HEK293 (cell line): ENCODE data around the gene CCDC40.

ENCODE experiments used
- BCL11A ChIP-seq: fragments of 450-650 bp; formaldehyde crosslinking; IDR thresholded peaks from 2 replicates; pipeline ENCODE4 v1.5.1; 2016; ENCODE audit warnings: low read depth, missing biosample characterization, missing genetic modification characterization
- GLIS2 ChIP-seq: fragments of 450-650 bp; formaldehyde crosslinking; IDR thresholded peaks from 2 replicates; pipeline ENCODE4 v1.5.1; 2016; ENCODE audit warnings: missing biosample characterization, missing genetic modification characterization
- KLF9 ChIP-seq: fragments of 450-650 bp; formaldehyde crosslinking; IDR thresholded peaks from 2 replicates; pipeline ENCODE4 v1.5.1; 2016; ENCODE audit warnings: missing biosample characterization, missing genetic modification characterization, low read depth
- OVOL3 ChIP-seq: fragments of 450-650 bp; formaldehyde crosslinking; IDR thresholded peaks from 2 replicates; pipeline ENCODE4 v1.5.1; 2016; ENCODE audit warnings: missing biosample characterization, missing genetic modification characterization
- SP2 ChIP-seq: fragments of 450-650 bp; formaldehyde crosslinking; IDR thresholded peaks from 2 replicates; pipeline ENCODE4 v1.5.1; 2016; ENCODE audit warnings: missing biosample characterization, missing genetic modification characterization
- TRIM28 ChIP-seq: IDR thresholded peaks from 2 replicates; pipeline ENCODE4 v1.6.1; 2011; ENCODE audit warnings: low read length, control low read depth, borderline replicate concordance
- YY1 ChIP-seq: fragments of 450-650 bp; formaldehyde crosslinking; IDR thresholded peaks from 2 replicates; pipeline ENCODE4 v1.5.1; 2018; ENCODE audit warnings: missing biosample characterization, missing genetic modification characterization
- ZBTB17 ChIP-seq: fragments of 450-650 bp; formaldehyde crosslinking; IDR thresholded peaks from 2 replicates; pipeline ENCODE4 v1.5.1; 2016; ENCODE audit warnings: missing biosample characterization, missing genetic modification characterization
- ZBTB48 ChIP-seq: fragments of 450-650 bp; formaldehyde crosslinking; IDR thresholded peaks from 2 replicates; pipeline ENCODE4 v1.5.1; 2016; ENCODE audit warnings: missing biosample characterization, missing genetic modification characterization
- ZEB2 ChIP-seq: fragments of 450-650 bp; formaldehyde crosslinking; IDR thresholded peaks from 2 replicates; pipeline ENCODE4 v1.5.1; 2016; ENCODE audit warnings: missing biosample characterization, missing genetic modification characterization
- ZFP37 ChIP-seq: fragments of 450-650 bp; formaldehyde crosslinking; IDR thresholded peaks from 2 replicates; pipeline ENCODE4 v1.5.1; 2016; ENCODE audit warnings: missing biosample characterization, missing genetic modification characterization
- ZIC2 ChIP-seq: fragments of 450-650 bp; formaldehyde crosslinking; IDR thresholded peaks from 2 replicates; pipeline ENCODE4 v1.5.1; 2016; ENCODE audit warnings: missing biosample characterization, missing genetic modification characterization
- ZNF132 ChIP-seq: fragments of 450-650 bp; formaldehyde crosslinking; IDR thresholded peaks from 2 replicates; pipeline ENCODE4 v1.5.1; 2017; ENCODE audit warnings: missing biosample characterization, missing genetic modification characterization, borderline replicate concordance
- ZNF138 ChIP-seq: fragments of 450-650 bp; formaldehyde crosslinking; IDR thresholded peaks from 2 replicates; pipeline ENCODE4 v1.5.1; 2016; ENCODE audit warnings: missing biosample characterization, missing genetic modification characterization, borderline replicate concordance
- ZNF140 ChIP-seq: fragments of 450-650 bp; formaldehyde crosslinking; IDR thresholded peaks from 2 replicates; pipeline ENCODE4 v1.5.1; 2016; ENCODE audit warnings: missing biosample characterization, missing genetic modification characterization
- ZNF155 ChIP-seq: fragments of 450-650 bp; formaldehyde crosslinking; IDR thresholded peaks from 2 replicates; pipeline ENCODE4 v1.5.1; 2016; ENCODE audit warnings: missing biosample characterization, missing genetic modification characterization
- ZNF184 ChIP-seq: fragments of 450-650 bp; IDR thresholded peaks from 2 replicates; pipeline ENCODE4 v1.5.1; 2018; ENCODE audit warnings: missing biosample characterization, mild to moderate bottlenecking, missing genetic modification characterization
- ZNF19 ChIP-seq: fragments of 450-650 bp; formaldehyde crosslinking; IDR thresholded peaks from 2 replicates; pipeline ENCODE4; 2016; ENCODE audit warnings: missing biosample characterization, missing genetic modification characterization, low read depth
- ZNF274 ChIP-seq, 2 experiments: fragments of 200-500 bp in 1 of 2; fragments of 450-650 bp in 1 of 2; sonication (Bioruptor generic) in 1 of 2; formaldehyde crosslinking in 1 of 2; IDR thresholded peaks; 2 replicates each; pipeline versions ENCODE4 v1.5.1 to v1.6.1; 2014 to 2016; ENCODE audit warnings: borderline replicate concordance in 1 of 2, inconsistent platforms in 1 of 2, low read length in 1 of 2, missing biosample characterization in 1 of 2, missing genetic modification characterization in 1 of 2
- ZNF335 ChIP-seq: fragments of 450-650 bp; formaldehyde crosslinking; conservative IDR thresholded peaks from 2 replicates; pipeline ENCODE4 v1.5.1; 2016; ENCODE audit warnings: missing biosample characterization, missing genetic modification characterization
- ZNF548 ChIP-seq: fragments of 450-650 bp; formaldehyde crosslinking; IDR thresholded peaks from 2 replicates; pipeline ENCODE4 v1.5.1; 2016; ENCODE audit warnings: missing biosample characterization, missing genetic modification characterization
- ZNF658 ChIP-seq: fragments of 450-650 bp; formaldehyde crosslinking; IDR thresholded peaks from 2 replicates; pipeline ENCODE4; 2016; ENCODE audit warnings: missing biosample characterization, missing genetic modification characterization
- ZNF660 ChIP-seq: fragments of 450-650 bp; IDR thresholded peaks from 2 replicates; pipeline ENCODE4 v1.5.1; 2018; ENCODE audit warnings: missing biosample characterization, mild to moderate bottlenecking, missing genetic modification characterization
- ZNF677 ChIP-seq: fragments of 450-650 bp; IDR thresholded peaks from 2 replicates; pipeline ENCODE4 v1.5.0; 2018; ENCODE audit warnings: missing biosample characterization, mild to moderate bottlenecking, missing genetic modification characterization, moderate library complexity
- ZNF785 ChIP-seq: fragments of 450-650 bp; formaldehyde crosslinking; IDR thresholded peaks from 2 replicates; pipeline ENCODE4 v1.5.1; 2016; ENCODE audit warnings: missing biosample characterization, missing genetic modification characterization
- TF ChIP-seq, protein P1 (sequence below): fragments of 450-650 bp; formaldehyde crosslinking; IDR thresholded peaks from 2 replicates; pipeline ENCODE4 v1.5.1; 2016; ENCODE audit warnings: missing biosample characterization, missing genetic modification characterization
- TF ChIP-seq, protein P2 (sequence below): fragments of 450-650 bp; formaldehyde crosslinking; IDR thresholded peaks from 2 replicates; pipeline ENCODE4 v1.5.1; 2016; ENCODE audit warnings: missing biosample characterization, missing genetic modification characterization
- TF ChIP-seq, protein P3 (sequence below): fragments of 450-650 bp; formaldehyde crosslinking; IDR thresholded peaks from 2 replicates; pipeline ENCODE4 v1.5.1; 2016; ENCODE audit warnings: missing biosample characterization, missing genetic modification characterization, borderline replicate concordance
- TF ChIP-seq, protein P4 (sequence below): fragments of 450-650 bp; formaldehyde crosslinking; IDR thresholded peaks from 2 replicates; pipeline ENCODE4 v1.5.1; 2016; ENCODE audit warnings: missing biosample characterization, missing genetic modification characterization
- TF ChIP-seq, protein P5 (sequence below): fragments of 450-650 bp; formaldehyde crosslinking; IDR thresholded peaks from 2 replicates; pipeline ENCODE4 v1.5.1; 2017; ENCODE audit warnings: missing biosample characterization, missing genetic modification characterization

The CCDC40 gene

GRCh38 chr17:80035937-80036714 is at the start of gene CCDC40 (continued):
- TF ChIP-seq, protein P1, sequence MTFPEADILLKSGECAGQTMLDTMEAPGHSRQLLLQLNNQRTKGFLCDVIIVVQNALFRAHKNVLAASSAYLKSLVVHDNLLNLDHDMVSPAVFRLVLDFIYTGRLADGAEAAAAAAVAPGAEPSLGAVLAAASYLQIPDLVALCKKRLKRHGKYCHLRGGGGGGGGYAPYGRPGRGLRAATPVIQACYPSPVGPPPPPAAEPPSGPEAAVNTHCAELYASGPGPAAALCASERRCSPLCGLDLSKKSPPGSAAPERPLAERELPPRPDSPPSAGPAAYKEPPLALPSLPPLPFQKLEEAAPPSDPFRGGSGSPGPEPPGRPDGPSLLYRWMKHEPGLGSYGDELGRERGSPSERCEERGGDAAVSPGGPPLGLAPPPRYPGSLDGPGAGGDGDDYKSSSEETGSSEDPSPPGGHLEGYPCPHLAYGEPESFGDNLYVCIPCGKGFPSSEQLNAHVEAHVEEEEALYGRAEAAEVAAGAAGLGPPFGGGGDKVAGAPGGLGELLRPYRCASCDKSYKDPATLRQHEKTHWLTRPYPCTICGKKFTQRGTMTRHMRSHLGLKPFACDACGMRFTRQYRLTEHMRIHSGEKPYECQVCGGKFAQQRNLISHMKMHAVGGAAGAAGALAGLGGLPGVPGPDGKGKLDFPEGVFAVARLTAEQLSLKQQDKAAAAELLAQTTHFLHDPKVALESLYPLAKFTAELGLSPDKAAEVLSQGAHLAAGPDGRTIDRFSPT (tag by site-specific recombination), result peak; percentile 64
- TF ChIP-seq ZNF677 (no peak), ZIC2 (tag by site-specific recombination) (peak; percentile 75), ZNF658 (tag by site-specific recombination) (no peak), SP2 (peak; percentile 44), ZNF785 (tag by site-specific recombination) (no peak), ZEB2 (tag by site-specific recombination) (peak; percentile 6), ZBTB17 (no peak), ZBTB48 (peak; percentile 62; the same call in 1 of the 2 replicates), YY1 (tag by site-specific recombination) (peak; percentile 83; the same call in 1 of the 2 replicates), ZNF138 (no peak), ZFP37 (tag by site-specific recombination) (no peak), OVOL3 (tag by site-specific recombination) (no peak), ZNF140 (tag by site-specific recombination) (no peak), ZNF132 (tag by site-specific recombination) (no peak), ZNF335 (tag by site-specific recombination) (peak; percentile 82), GLIS2 (tag by site-specific recombination) (peak; percentile 90), KLF9 (tag by site-specific recombination) (peak; percentile 58), ZNF184 (0 out of 2 replicates have a peak, but pooled peaks have one; percentile 40), ZNF155 (tag by site-specific recombination) (no peak), ZNF548 (tag by site-specific recombination) (no peak), TRIM28 (no peak), ZNF660 (0 out of 2 replicates have a peak, but pooled peaks have one; percentile 35), BCL11A (tag by site-specific recombination) (no peak), ZNF274 (IDR thresholded peaks at IDR 0.05; ENCODE audit: low read length) (no peak), ZNF274 (tag by site-specific recombination; IDR thresholded peaks at IDR 0.05; ENCODE audit: borderline replicate concordance) (no peak), ZNF19 (tag by site-specific recombination) (no peak)
- TF ChIP-seq, protein P2, sequence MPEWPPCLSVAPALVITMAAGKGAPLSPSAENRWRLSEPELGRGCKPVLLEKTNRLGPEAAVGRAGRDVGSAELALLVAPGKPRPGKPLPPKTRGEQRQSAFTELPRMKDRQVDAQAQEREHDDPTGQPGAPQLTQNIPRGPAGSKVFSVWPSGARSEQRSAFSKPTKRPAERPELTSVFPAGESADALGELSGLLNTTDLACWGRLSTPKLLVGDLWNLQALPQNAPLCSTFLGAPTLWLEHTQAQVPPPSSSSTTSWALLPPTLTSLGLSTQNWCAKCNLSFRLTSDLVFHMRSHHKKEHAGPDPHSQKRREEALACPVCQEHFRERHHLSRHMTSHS (tag by site-specific recombination), result no peak
- TF ChIP-seq, protein P3, sequence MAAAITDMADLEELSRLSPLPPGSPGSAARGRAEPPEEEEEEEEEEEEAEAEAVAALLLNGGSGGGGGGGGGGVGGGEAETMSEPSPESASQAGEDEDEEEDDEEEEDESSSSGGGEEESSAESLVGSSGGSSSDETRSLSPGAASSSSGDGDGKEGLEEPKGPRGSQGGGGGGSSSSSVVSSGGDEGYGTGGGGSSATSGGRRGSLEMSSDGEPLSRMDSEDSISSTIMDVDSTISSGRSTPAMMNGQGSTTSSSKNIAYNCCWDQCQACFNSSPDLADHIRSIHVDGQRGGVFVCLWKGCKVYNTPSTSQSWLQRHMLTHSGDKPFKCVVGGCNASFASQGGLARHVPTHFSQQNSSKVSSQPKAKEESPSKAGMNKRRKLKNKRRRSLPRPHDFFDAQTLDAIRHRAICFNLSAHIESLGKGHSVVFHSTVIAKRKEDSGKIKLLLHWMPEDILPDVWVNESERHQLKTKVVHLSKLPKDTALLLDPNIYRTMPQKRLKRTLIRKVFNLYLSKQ (tag by site-specific recombination), result no peak
- TF ChIP-seq, protein P4, sequence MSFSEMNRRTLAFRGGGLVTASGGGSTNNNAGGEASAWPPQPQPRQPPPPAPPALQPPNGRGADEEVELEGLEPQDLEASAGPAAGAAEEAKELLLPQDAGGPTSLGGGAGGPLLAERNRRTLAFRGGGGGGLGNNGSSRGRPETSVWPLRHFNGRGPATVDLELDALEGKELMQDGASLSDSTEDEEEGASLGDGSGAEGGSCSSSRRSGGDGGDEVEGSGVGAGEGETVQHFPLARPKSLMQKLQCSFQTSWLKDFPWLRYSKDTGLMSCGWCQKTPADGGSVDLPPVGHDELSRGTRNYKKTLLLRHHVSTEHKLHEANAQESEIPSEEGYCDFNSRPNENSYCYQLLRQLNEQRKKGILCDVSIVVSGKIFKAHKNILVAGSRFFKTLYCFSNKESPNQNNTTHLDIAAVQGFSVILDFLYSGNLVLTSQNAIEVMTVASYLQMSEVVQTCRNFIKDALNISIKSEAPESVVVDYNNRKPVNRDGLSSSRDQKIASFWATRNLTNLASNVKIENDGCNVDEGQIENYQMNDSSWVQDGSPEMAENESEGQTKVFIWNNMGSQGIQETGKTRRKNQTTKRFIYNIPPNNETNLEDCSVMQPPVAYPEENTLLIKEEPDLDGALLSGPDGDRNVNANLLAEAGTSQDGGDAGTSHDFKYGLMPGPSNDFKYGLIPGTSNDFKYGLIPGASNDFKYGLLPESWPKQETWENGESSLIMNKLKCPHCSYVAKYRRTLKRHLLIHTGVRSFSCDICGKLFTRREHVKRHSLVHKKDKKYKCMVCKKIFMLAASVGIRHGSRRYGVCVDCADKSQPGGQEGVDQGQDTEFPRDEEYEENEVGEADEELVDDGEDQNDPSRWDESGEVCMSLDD (tag by site-specific recombination), result 0 out of 2 replicates have a peak, but pooled peaks have one; percentile 39
- TF ChIP-seq, protein P5, sequence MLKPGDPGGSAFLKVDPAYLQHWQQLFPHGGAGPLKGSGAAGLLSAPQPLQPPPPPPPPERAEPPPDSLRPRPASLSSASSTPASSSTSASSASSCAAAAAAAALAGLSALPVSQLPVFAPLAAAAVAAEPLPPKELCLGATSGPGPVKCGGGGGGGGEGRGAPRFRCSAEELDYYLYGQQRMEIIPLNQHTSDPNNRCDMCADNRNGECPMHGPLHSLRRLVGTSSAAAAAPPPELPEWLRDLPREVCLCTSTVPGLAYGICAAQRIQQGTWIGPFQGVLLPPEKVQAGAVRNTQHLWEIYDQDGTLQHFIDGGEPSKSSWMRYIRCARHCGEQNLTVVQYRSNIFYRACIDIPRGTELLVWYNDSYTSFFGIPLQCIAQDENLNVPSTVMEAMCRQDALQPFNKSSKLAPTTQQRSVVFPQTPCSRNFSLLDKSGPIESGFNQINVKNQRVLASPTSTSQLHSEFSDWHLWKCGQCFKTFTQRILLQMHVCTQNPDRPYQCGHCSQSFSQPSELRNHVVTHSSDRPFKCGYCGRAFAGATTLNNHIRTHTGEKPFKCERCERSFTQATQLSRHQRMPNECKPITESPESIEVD (tag by site-specific recombination), result no peak
